GM21515 (cell line): ENCODE results near the gene SLC35F6.
"Not testable (repeated sequence)": the region's sequence is repeated elsewhere in the genome, so short reads cannot be mapped to it uniquely, and the experiment has no call there.

Source experiments
- ATAC-seq: cut with Tn5 transposase; IDR thresholded peaks from one replicate; pipeline ENCODE4 v1.9.1; 2021; ENCODE audit not compliant: unreplicated experiment

Gene SLC35F6

DNA sequence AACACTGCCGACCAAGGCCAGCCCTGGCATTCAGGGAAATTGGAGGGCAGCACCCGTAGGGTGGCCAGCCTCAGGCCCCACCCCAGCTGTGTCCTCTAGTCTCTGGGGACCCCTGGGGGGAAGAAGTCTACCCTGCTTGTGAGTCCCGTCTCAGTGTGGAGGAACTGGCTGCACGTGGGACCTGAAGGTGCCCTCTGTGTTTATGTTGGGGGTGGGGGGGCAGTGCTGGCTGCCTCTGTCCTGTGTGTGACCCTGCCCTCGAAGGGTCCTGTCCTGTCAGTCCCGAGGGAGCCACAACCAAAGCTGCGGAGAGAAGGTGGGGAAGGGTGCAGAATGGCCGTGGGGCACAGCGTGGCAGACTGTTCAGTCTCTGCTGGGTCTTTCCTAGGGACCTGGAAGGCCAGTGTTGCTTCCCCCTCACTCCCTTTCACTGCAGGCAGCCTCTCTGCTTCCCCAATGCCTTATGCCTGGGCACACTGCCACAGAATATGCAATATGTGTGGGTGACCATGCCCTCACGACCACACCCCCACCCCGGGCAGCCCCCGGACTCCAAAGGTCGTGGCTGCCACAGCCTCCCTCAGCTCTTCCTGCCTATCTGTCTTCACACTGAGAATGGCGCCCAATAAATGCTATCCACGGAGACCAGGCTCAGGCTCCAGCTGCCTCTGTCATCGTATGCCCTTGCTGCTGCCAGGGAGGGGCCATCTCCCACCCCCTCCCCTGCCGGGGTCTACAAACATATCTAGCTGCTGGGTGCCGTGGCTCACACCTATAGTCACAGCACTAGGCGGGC lies 33.3 kb upstream of the SLC35F6 start:
- ATAC-seq: no peak

DNA sequence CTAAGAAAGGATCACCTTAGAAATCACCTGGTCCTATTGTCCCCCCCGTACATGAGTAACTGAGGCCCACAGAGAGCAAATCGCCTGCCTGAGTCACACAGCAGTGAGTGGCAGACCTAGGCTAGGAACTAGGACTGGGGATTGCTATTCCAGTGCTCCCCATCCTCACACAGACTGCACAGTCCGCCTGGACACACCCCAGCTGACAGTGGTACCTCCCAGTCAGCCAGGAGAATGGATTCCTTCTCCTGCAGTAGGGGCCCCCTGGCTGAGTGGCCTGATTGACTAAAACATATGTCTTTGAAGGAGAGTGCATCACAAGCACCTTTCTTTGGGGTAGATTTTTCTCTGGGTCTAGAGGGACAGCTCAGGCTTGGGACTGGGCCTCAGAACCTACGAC lies 32.4 kb upstream of the SLC35F6 start:
- ATAC-seq: no peak

DNA sequence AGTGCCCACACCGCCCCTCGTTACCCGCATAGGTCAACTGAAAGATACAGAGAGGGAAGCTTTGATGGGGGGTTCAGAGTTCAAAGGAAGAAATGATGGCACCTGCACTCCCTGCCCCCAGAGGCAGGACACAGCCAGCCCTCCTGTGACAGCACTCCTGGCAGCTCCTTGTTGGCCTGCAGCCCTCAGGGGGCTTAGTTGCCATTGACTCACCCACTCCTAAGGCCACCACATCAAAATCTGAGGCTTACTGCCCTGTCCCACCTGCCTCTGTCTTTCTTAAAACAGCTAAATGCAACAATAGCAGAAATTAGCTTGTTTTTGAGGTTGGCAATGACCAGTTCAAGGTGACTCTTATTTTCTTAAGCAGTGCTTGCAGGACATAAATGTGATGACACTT lies 31.6 kb upstream of the SLC35F6 start:
- no peak for ATAC-seq

DNA sequence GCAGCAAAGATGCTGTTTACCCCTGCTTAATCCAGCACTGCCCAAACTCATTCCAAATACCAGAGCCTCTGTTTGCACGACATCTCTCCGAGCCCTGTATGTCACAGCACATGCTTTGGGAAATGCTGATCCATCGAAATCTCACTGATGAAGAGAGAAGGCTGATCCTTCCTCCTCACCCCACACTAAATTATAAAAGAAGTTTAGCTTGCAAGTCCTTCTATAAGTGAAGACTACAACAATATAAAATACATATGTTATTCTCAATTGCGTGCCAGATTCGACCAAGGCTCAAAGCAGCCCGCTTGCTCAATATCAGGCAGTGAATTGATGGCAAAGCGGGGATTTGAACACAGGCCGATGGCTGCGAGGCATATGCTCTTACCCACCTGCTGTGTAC lies 30.7 kb upstream of the SLC35F6 start:
- ATAC-seq: no peak

GRCh38 chr2:26735097-26735496 lies 29.0 kb upstream of the SLC35F6 start:
- ATAC-seq: no peak

- no peak for ATAC-seq
These were observed 28.0 kb upstream of the SLC35F6 start for GRCh38 chr2:26735883-26736588.

- ATAC-seq: no peak
These were observed 26.9 kb upstream of the SLC35F6 start for GRCh38 chr2:26737221-26737620.

GRCh38 chr2:26738481-26738880 lies 25.6 kb upstream of the SLC35F6 start:
- ATAC-seq: no peak

GRCh38 chr2:26739514-26739913 lies 24.6 kb upstream of the SLC35F6 start:
- ATAC-seq: no peak

DNA sequence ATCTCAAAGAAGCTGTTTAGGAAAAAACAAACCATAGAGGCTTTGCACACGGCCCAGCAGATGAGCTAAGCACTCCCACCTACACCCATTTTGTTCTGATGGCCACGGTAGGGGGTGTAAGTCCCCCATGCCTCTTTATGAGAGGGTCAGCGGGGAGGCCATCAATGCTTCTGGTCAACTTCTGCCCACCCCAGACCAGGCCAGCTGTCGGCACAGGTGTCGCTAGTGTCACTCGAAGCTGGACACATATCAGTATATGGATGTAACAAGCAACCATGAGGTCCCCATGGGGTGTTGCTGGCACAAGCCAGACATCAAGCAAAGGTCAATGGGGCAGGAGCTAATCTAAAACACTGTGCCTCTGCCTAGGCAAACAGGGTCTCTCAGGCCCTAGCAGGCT lies 23.7 kb upstream of the SLC35F6 start:
- no peak for ATAC-seq

DNA sequence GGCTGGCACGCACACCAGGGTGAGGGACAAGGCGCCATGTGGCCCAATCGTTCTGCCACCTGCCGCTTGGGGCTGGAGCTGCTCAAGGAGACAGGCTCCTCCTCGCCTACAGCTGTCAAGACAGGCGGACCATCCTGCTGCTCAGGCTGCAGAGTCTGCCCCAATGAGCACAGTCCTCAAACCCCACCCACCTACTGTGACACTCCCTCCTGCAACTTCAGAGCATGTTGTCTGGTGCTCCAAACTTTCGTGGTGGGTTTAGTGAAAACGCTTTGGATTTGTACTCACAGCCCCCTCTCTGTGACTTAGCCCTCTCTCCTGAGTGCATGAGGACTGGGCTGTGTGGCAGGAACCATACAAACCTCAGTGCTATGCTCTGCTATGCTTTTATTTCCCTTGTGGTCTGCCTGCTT lies 23.2 kb upstream of the SLC35F6 start:
- ATAC-seq: no peak

DNA sequence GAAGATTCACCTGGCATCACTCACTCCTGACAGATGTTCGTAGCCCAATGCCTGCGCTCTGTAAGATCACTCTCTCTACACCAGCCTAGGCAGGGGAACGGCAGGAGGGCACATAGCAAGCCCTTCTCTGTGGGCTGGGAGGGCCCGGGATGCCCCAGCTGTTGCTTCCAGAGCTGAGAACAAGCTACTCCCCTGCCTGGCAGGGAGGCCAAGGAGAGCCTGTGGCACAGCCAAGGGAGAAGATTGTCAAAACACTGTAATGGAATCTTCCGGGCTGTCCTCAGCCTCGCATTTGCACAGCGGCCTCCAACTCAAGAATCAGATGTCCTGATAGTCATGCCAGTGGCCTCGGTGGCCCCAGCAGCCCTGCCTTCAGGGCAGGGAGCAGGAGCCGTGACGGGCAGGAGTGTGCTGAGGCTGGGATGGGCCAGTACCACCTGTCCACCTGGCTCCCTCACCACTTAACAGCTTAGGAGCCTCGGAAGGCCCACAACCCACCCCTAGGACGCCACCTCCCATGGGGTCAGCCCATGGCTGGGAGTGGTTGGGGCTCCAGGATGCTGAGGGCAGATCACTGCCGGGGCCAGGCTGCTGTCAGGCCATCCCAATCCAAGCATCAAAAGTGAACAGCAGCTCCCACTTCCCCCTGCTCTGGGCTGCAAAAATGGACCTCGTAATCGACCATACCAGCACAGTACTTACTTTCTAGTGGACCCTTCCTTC lies 21.9 kb upstream of the SLC35F6 start:
- no peak for ATAC-seq

- no peak for ATAC-seq
These were observed 20.2 kb upstream of the SLC35F6 start for GRCh38 chr2:26743852-26744251.

- no peak for ATAC-seq
These were observed 19.1 kb upstream of the SLC35F6 start for GRCh38 chr2:26744953-26745352.

GRCh38 chr2:26745609-26746327 lies 18.3 kb upstream of the SLC35F6 start:
- peak; percentile 69 for ATAC-seq

DNA sequence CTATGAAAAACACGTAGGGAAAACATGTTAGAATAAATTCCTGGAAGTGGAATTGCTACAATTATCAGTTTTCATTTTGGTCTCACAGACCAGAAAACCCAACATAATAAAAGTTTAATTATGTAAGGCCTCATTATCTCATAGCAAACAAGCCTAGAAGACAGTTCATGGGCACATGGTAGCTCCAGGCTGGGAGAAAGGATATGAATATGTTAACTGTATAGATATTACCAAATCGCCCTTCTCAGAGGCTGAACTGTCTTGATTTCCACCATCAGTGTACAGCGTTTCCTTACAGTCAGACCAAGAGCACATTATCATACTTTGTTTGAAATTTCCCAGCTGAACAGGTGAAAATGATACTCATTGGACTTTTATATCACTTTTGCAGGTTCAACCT lies 17.1 kb upstream of the SLC35F6 start:
- no peak for ATAC-seq

GRCh38 chr2:26749787-26750420 lies 14.2 kb upstream of the SLC35F6 start:
- not testable (repeated sequence) for ATAC-seq

DNA sequence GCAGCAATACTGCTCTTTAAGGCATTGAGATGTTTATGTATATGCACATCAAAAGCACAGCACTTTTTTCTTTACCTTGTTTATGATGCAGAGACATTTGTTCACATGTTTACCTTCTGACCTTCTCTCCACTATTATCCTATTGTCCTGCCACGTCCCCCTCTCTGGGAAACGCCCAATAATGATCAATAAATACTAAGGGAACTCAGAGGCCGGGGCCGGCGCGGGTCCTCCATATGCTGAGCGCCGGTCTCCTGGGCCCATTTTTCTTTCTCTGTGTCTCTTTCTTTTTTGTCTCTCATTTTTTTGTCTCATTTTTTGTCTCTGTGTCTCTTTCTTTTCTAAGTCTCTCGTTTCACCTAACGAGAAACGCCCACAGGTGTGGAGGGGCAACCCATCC lies 13.6 kb upstream of the SLC35F6 start:
- ATAC-seq: not testable (repeated sequence)

- ATAC-seq: no peak
These were observed 11.4 kb upstream of the SLC35F6 start for GRCh38 chr2:26752656-26753055.

- no peak for ATAC-seq
These were observed 9.5 kb upstream of the SLC35F6 start for GRCh38 chr2:26754539-26754938.
